ENCODE data around the gene APOB. TPM values are rescaled to one million over a fixed set of nuclear protein-coding genes. Genes with fewer than 3 reads are reported as not detected.

The APOB gene
- total and polyA plus RNA-seq, 2 of the 13 experiments (the other 11 are each of a cell fraction or from before 2014, with no cell fraction given) = 1,569 to 2,515 TPM

GRCh38 chr2:21043744-21044532 lies at the start of gene APOB (continued):
- TF ChIP-seq MNT (IDR thresholded peaks at IDR 0.05) = no peak
- no peak for TF ChIP-seq ZNF354B (CRISPR knock-in tag; IDR thresholded peaks at IDR 0.05)
- TF ChIP-seq, protein P1, sequence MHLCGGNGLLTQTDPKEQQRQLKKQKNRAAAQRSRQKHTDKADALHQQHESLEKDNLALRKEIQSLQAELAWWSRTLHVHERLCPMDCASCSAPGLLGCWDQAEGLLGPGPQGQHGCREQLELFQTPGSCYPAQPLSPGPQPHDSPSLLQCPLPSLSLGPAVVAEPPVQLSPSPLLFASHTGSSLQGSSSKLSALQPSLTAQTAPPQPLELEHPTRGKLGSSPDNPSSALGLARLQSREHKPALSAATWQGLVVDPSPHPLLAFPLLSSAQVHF (CRISPR knock-in tag; IDR thresholded peaks at IDR 0.05) = peak; percentile 76; the same call in 1 of the 2 replicates
- TF ChIP-seq ZNF33B (CRISPR knock-in tag; IDR thresholded peaks at IDR 0.05) = 0 out of 2 replicates have a peak, but pooled peaks have one; percentile 83
- peak; percentile 93 for TF ChIP-seq RARA (CRISPR knock-in tag; IDR thresholded peaks at IDR 0.05)
- peak; percentile 99 for TF ChIP-seq POGK (CRISPR knock-in tag; conservative IDR thresholded peaks at IDR 0.05)
- peak; percentile 96 for TF ChIP-seq NKX3-1 (CRISPR knock-in tag; IDR thresholded peaks at IDR 0.05)
- TF ChIP-seq KLF12 (CRISPR knock-in tag; IDR thresholded peaks at IDR 0.05; ENCODE audit: borderline replicate concordance) = peak; percentile 92
- TF ChIP-seq, protein P2, sequence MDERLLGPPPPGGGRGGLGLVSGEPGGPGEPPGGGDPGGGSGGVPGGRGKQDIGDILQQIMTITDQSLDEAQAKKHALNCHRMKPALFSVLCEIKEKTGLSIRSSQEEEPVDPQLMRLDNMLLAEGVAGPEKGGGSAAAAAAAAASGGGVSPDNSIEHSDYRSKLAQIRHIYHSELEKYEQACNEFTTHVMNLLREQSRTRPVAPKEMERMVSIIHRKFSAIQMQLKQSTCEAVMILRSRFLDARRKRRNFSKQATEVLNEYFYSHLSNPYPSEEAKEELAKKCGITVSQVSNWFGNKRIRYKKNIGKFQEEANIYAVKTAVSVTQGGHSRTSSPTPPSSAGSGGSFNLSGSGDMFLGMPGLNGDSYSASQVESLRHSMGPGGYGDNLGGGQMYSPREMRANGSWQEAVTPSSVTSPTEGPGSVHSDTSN (CRISPR knock-in tag; IDR thresholded peaks at IDR 0.05) = no peak
- peak; percentile 87; the same call in 1 of the 2 replicates for TF ChIP-seq JDP2 (CRISPR knock-in tag; IDR thresholded peaks at IDR 0.05; ENCODE audit: borderline replicate concordance)
- no peak for TF ChIP-seq ZNF275 (CRISPR knock-in tag; IDR thresholded peaks at IDR 0.05; ENCODE audit: borderline replicate concordance)
- TF ChIP-seq ZNF318 (CRISPR knock-in tag; IDR thresholded peaks at IDR 0.05) = peak; percentile 95
- peak; percentile 98 for TF ChIP-seq ZKSCAN8 (CRISPR knock-in tag; IDR thresholded peaks at IDR 0.05; ENCODE audit: borderline replicate concordance)

Measured in HepG2 (cell line).